Activated CD8-positive, alpha-beta memory T cell treated with anti-CD3 and anti-CD28 coated beads, Interleukin-2, amount 50 U/mL, for 24 hours (primary cell): Measurements from ENCODE around the gene TMEM81.
A peak's percentile ranks its signal among the peaks of the same experiment; 100 is the strongest.

ENCODE experiments used
- DNase-seq: peaks from one replicate; pipeline ENCODE4 v3.0.0-alpha.2; 2020; ENCODE audit errors: extremely low read depth

Gene TMEM81

DNA sequence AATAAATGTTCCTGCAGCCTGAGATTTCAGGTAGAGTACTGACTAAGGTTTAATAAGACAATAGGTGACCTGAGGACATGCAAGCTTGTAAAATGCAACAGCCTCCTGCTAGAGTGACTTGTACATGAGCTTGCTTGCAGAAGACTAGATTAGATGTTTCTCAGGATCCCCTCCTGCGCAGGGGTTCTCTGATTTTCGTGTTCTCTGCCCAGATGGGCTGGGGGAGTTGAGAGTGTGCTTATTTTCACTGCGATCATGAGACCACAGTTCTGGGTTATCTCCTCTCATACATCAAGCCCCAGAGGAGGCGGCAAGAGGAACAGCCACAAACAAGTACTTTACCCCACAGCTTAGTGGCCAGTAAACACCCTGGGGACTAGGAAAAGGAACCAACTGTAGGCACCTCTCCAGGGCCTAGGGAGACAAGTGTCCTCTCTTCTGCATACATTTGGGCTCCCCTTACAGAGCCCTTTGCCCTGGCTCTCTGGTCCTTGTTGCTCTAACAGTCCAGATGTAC lies 8.0 kb downstream of the TMEM81 start:
- DNase-seq, result no peak

DNA sequence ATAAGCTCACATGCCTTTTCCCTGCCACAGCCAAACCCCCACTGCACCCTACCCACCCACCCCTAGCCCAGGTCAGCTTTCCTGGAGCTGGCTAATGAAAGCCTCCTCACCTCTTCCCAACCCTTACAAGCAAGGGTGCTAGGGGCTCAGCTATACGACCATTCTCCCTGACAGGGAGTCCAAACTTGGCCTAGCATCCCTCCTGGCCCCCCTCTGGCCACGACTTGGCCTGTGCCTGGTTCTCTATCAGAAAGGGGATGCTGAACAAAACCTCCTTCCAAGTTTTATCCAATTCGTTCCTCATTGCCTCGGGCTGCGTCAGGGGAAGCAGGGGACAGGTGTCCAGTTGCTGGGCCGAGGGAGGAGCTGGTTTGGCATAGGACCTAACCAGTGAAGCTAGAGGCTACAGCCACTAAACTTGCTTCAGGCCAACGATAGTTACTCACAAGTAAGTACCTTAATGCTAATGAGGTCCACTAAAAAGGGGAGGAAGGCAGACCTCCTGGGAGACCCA lies 8.6 kb downstream of the TMEM81 start:
- no peak for DNase-seq

DNA sequence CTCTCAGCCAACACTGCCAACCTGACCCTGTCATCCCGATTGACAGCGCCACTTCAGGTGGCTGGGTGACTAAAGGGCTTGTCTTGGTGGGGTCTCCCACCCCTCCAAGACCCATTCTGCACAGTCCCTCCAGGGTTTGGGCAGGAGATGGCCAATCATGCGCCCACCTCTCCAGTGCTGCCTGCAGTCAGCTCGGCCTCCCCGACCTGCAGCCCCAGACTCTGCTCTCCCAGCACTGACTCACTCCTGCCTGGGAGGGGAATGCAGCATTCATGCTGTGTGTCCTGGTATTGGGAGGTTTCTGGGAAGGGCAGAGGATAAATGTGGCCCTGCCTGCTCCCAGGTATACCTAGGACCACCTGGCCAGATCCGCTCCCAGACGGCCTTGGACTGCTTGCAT lies 9.7 kb downstream of the TMEM81 start:
- no peak for DNase-seq

DNA sequence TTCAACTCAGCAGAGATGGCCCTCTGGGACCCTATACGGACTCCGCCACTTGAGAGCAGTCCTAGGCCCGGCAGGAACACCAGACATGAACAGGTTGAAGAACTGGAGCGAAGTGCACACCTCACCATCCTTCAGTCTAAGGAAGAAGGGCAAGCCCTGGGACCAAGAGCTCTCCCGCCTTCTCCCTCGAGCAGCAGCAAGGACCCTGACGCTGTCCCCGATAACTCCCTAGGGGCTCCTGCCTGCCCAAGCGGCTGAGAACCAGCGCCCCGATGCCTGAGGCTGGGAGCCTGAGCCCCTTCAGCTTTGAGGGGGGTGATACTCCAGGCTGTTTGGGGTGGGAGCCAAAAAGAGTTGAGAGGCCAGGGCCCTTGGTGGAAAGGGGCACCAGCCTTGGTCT lies 10.2 kb downstream of the TMEM81 start:
- no peak for DNase-seq

DNA sequence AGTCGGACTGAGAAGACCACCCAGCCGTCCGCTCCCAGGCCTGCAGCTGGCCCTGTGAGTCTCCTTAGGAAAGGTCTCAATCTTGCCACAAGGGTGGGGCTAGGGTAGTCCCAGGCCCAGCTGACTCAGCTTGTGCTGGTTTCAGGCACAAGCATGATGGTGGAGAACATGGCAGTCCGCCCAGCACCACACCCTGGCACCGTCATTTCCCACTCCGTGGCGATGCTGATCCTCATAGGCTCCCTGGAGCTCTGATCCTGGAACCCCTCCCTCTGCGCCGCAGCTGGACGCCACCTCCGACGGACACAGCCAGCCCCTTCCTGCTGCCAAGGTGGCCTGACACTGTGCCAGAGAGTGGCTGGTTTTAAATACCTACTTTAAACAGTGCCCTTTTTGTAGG lies 10.7 kb downstream of the TMEM81 start:
- DNase-seq, result no peak

DNA sequence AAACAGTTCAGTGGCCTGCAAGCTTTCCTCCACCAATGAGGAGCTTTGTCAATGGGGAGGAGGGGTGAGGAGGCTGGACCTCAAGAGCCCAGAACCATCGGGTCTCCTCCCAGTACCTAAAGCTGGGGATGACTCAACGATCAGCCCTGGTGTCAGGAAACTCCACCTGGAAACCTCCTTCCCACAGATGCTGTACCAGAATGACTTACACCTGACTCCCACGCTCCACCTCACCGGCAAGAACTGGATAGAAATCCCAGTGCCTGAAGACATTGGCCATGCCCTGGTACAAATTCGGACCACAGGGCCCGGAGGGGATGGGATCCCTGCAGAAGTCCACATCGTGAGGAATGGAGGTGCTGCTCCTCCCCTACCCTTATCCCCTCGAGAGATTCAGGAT lies 11.4 kb downstream of the TMEM81 start:
- no peak for DNase-seq

DNA sequence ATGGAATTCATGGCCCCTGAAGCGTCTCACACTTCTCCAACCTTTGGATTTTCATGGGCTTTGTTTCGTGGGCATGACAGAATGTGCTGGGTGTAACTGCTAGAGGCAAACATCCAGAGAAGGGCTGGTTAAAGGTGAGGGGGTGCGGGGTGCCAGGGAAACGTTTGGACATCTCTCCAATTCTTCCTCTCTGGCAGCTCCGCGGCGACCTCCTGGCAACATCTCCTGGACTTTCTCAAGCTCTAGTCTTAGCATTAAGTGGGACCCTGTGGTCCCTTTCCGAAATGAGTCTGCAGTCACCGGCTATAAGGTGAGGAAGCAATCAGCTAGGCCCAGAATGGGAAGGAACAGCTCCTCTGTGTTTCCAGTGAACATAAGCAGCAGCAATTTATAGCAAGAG lies 12.0 kb downstream of the TMEM81 start:
- DNase-seq, result no peak

DNA sequence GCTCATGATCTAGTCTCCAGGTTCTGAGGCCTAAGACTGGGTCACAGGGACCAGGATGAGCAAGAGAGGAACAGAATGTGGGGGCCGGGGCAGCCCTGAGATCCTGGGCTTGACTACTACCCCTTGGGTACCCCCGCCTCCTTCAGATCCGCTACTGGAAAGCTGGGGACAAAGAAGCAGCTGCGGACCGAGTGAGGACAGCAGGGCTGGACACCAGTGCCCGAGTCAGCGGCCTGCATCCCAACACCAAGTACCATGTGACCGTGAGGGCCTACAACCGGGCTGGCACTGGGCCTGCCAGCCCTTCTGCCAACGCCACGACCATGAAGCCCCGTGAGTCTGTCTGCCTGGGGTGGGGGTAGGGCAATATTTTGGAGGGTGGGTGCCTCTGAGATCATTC lies 12.5 kb downstream of the TMEM81 start:
- DNase-seq, result no peak

DNA sequence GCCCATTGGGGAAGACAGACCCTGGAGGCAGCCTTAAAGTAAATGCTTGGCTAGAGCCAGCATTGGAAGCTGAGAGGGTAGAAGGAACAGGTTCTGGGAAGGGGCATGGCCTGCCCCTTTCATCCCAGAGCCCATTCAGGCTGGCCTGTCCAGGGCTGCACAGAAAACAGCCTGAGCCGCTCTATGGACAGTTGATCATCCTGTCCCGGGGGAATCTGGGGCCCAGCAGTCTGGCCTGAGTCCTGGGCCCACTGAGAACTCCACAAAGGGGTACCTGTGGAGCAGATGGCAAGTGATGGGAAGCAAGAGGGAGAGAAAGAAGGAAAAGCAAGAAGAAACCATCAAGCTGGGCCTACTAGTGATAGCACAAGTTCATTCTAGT lies 13.2 kb downstream of the TMEM81 start:
- no peak for DNase-seq

DNA sequence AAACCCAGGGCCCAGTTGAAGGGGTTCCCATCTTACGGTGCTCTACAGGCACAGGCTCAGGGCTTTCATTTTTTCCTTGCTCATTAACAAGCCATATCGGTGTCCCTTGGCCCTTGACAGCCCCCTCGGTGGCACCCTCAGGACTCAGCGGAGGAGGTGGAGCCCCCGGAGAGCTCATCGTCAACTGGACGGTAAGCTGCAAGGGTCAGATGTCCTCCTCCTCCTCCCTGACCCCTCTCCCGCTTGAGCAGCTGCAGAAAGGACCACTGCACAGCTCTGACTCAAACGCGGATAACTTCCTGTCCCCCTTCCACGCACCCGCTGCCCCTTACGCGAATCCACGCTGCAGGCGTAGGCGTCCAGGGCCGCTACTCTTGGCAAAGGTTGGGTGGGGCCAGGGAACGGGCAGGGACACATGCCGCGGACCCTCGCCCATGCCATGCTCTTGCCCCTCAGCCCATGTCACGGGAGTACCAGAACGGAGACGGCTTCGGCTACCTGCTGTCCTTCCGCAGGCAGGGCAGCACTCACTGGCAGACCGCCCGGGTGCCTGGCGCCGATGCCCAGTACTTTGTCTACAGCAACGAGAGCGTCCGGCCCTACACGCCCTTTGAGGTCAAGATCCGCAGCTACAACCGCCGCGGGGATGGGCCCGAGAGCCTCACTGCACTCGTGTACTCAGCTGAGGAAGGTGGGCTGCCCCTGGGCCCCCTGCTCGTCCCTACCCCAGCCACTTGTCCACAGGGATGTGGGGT lies 14.7 kb downstream of the TMEM81 start:
- DNase-seq, result no peak

DNA sequence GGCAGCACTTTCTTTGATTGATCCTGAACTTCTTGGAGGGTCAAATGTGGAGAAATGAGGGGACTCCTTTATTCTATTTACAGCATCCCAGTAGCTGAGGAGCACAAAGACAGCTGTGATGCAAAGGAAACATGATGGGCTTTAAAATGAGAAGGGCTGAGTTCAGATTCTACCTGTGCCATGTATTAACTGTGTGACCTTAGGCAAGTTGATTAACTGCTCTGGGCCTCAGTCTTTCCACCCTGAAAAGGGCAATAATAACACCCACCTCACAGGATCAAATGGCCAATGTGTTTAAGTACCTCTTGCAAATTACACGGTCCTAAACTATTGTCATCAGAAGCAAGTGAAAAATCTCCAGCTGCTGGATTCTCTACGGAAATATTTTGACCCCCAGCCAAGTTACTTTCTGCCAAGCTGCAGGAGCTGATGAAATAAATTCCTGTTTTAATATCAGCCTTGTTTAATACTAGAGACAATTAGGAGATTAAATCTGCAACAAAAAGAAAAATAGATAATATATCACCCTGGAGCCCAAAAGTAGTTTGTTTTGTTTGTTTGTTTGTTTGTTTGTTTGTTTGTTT lies 15.7 kb downstream of the TMEM81 start:
- no peak for DNase-seq

DNA sequence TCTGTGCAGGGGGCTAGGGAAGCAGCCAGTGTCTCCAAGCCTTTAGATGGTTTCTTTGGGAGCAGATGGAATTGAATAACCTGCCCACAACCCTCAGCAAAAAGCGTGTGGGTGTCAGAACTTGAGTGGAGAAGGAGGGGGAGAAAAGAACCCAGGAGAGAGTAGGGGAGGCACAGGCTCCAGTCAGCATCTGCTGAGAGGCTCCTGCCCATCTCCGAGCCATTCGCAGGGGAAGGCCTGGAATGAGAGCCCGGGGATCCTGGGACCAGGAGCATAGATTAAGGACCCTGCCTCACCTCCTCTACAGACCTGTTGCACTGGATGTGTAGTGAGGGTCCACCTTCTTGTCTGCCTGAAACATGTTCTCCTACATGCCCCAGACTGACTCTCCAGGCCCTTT lies 16.3 kb downstream of the TMEM81 start:
- no peak for DNase-seq

DNA sequence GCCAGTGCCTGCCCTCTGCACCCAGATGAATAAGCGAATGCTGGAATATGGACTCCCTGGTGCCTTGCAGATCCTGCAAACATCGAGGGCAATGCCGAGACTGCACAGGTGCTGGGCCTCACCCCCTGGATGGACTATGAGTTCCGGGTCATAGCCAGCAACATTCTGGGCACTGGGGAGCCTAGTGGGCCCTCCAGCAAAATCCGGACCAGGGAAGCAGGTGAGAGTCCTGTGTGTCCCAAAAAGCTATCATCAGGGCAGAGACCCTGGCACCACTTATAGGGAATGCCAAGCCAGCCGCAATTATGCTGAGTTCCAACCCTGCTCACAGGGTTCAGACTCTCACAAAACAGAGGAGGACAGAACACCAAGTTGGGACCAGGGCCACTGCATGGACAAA lies 17.2 kb downstream of the TMEM81 start:
- no peak for DNase-seq

DNA sequence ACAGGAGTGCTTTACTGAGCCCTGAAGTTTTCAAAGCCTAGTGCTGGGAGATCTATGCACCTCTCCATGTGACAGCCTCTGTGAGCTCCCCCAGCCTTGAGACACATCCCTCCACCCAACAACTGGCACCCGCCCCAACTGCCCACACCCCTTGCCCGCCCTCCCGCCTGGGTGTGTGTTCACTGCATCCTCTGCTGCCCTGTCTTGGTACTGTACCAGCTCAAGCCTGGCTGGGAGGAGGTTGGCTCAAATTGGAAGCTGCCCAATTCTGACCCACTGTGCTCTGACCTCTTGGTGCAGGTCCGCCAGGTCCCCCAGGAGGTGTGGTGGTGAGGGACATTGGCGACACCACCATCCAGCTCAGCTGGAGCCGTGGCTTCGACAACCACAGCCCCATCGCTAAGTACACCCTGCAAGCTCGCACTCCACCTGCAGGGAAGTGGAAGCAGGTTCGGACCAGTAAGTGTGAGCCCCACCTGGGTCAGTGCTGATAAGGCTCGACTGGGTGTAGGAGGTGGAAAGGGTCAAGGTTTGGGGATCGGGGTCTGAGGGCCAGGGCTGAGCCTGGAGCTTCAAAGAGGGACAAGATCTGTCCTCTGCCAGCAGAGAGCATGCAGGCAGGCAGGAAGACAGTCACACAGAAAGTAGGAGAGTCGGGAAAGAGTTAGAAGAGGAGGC lies 18.0 kb downstream of the TMEM81 start:
- no peak for DNase-seq

DNA sequence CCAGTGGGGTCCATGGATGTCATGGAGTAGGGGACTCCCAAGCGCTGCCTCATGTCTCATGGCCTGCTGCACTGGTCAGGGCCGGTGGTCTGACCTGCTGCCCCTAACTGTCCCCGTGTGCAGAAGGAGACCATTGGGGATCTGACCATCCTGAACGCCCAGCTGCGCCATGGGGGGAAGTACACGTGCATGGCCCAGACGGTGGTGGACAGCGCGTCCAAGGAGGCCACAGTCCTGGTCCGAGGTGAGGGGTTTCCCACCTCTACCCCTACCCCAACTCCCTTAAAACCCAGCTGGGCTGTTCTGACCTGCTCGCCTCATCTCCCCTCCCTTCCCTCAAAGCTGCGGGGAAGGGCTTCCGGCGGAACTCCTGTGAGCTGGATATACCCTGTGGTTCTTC lies 18.6 kb downstream of the TMEM81 start:
- no peak for DNase-seq

DNA sequence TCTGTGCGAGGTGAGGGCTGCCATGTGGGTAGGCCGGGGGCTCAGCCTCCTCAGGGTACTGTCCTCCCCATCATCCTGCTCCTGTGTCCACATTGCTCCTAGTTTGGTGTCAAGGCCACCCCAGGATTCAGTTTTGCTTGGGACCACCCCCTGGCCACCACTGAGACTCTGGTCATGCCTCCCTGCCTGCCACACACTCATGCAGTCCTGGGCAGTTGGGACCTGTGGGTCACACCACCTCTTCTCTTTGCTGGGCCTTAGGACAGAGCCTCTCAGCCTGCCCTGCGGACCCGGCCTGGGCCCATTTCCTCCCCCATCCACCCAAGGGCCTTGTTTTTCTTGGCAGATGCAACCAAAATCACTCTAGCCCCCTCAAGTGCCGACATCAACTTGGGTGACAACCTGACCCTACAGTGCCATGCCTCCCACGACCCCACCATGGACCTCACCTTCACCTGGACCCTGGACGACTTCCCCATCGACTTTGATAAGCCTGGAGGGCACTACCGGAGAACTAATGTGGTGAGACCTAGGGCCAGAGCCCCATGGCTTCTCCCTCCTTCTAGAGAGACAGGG lies 19.4 kb downstream of the TMEM81 start:
- no peak for DNase-seq

DNA sequence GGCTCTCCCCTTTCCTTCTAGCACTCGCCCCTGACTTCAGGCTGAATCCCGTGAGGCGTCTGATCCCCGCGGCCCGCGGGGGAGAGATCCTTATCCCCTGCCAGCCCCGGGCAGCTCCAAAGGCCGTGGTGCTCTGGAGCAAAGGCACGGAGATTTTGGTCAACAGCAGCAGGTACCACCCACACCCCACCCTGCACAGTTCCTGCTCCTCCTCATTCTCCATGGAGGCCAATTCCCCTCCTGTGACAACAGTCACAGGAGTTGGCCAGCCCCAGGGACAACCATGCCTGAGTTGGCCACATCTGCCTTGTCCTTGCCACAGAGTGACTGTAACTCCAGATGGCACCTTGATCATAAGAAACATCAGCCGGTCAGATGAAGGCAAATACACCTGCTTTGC lies 20.0 kb downstream of the TMEM81 start:
- DNase-seq, result no peak

DNA sequence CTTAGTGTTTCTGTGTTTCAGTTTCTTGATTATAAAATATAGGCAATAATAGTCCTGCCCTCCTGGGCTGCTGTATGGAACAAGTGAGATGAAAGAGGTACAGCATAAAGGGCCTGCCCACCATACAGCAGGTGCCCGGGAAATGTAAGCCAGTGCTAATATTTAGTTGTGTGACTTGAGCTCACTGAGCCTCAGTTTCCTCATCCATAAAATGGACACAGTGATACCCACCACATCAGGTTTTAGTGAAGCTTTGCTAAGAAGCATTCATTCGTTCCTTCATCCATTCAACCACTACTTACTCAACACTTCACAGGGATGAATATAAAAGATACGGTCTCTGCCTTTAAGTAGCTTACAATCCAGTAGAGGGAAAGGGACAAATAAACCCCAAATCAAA lies 21.4 kb downstream of the TMEM81 start:
- DNase-seq, result no peak

DNA sequence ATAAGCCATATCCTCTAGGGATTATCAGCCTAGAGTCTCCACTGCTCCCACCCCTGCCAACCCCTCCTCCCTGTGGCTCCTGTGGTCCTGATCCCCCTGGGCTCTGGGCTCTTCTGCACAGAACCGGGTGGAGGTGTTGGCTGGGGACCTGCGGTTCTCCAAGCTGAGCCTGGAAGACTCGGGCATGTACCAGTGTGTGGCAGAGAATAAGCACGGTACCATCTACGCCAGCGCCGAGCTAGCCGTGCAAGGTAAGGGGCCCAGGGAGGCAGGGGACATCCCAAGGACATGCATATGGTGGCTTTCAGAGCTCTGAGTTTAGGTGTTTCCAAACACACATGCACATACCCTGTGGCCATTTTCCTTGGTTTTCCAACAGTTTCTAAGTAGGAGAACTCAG lies 21.9 kb downstream of the TMEM81 start:
- no peak for DNase-seq

DNA sequence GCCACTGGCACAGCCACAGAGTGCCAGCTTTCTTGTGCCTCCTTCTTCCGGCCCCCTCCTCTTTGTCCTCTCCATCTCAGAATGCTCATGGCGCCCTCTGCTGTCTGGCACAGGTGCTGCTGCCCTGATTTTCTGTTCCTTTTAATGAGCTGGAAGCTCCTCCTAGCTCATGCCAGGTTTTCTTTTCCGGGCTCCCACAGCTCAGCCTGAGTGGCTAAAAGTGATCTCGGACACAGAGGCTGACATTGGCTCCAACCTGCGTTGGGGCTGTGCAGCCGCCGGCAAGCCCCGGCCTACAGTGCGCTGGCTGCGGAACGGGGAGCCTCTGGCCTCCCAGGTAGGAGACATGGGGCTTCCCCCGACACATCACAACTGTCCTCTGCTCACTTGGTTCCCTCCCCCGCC lies 22.6 kb downstream of the TMEM81 start:
- peak; percentile 31 for DNase-seq

DNA sequence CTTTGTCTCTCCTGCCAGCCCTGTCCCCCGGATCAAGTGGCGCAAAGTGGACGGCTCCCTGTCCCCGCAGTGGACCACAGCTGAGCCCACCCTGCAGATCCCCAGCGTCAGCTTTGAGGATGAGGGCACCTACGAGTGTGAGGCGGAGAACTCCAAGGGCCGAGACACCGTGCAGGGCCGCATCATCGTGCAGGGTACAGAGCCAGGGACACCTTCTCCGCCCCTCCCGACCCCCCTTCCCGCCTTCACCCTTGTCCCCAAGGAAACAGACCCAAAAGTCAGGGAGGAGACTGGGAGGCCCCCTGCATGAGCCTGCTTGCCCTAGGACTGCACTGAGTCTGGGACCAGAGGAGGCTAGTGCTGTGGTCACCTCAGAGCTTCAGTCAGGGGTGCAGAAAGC lies 23.0 kb downstream of the TMEM81 start:
- DNase-seq, result no peak

DNA sequence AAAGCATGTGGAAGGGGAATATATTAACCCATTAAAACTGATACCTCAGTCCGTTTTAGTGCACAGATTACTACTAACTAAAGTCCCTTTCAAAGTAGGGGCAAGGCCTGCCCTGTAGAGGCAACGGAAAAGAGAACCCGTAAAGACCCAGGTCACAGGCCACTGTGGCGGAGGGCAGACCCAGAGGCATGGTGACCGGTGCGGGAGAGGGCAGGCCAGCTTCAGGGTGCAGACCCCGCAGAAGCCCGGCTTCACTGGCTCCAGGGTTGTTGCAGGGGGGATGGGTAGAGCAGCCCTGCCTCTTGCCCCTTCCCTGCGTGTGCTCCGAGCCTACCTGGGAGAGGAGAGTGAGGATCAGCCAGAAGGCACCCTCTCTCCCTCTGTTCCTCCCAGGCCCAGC lies 23.5 kb downstream of the TMEM81 start:
- no peak for DNase-seq

DNA sequence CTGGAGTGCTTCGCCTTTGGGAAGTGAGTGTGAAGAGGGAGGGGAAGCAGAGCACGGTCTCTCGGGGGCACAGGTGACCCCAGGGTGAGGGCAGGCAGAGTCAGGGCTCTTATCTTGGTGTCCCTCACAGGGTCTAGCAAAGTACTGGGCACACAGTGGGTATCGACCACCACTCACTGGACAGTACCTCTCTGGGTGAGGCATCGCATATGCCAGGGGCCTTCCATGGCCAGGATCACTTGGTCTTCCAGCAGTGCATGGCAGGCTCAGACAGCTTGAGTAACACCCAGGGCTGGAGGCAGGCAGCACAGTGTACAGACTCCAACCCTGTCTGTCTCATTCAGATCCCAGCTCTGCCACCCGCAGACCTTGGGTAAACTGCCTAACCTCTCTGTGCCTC lies 24.6 kb downstream of the TMEM81 start:
- DNase-seq, result no peak
